Measurements from ENCODE around the gene MLYCD. TPM values are rescaled to one million over a fixed set of nuclear protein-coding genes. Genes with fewer than 3 reads are reported as not detected.

The MLYCD gene
- total RNA-seq, 1 donor from 2014 or later = 5.3 TPM

DNA sequence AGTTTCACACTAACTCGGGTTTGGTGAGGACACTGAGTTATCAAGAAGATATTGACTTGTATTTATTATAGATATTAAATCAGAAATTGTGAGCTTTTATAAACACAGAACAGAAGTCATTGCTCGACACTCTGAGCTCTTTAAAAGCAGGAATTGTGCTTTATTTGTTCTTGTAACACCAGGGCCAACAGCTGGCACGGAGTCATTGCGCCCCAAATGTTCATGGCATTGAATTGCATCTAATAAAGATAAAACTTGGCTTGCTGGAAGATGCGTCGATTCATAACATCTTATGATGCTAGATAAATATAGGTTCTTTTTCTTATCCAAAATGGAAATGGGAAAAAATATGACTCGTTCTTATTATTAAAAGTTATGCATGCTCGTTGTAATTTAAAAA, 11.8 kb upstream of the MLYCD start:
- no peak for DNase-seq (ENCODE audit: extremely low spot score, unreplicated experiment)
- Mint-ChIP-seq H3K27me3 (ENCODE audit: unreplicated experiment) (peaks cover 25% of the 10 kb centered on the region), H3K9me3 (ENCODE audit: unreplicated experiment) (peaks cover 3% of the 10 kb centered on the region), H3K4me1 (ENCODE audit: unreplicated experiment) (no peaks in the 10 kb centered on the region), H3K27ac (ENCODE audit: unreplicated experiment) (no peak overlapping the region), H3K4me3 (ENCODE audit: unreplicated experiment) (no peak overlapping the region), H3K36me3 (ENCODE audit: unreplicated experiment) (no peaks in the 10 kb centered on the region)
- TF ChIP-seq, protein P1, sequence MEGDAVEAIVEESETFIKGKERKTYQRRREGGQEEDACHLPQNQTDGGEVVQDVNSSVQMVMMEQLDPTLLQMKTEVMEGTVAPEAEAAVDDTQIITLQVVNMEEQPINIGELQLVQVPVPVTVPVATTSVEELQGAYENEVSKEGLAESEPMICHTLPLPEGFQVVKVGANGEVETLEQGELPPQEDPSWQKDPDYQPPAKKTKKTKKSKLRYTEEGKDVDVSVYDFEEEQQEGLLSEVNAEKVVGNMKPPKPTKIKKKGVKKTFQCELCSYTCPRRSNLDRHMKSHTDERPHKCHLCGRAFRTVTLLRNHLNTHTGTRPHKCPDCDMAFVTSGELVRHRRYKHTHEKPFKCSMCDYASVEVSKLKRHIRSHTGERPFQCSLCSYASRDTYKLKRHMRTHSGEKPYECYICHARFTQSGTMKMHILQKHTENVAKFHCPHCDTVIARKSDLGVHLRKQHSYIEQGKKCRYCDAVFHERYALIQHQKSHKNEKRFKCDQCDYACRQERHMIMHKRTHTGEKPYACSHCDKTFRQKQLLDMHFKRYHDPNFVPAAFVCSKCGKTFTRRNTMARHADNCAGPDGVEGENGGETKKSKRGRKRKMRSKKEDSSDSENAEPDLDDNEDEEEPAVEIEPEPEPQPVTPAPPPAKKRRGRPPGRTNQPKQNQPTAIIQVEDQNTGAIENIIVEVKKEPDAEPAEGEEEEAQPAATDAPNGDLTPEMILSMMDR (IDR thresholded peaks at IDR 0.05) = peak; percentile 18

DNA sequence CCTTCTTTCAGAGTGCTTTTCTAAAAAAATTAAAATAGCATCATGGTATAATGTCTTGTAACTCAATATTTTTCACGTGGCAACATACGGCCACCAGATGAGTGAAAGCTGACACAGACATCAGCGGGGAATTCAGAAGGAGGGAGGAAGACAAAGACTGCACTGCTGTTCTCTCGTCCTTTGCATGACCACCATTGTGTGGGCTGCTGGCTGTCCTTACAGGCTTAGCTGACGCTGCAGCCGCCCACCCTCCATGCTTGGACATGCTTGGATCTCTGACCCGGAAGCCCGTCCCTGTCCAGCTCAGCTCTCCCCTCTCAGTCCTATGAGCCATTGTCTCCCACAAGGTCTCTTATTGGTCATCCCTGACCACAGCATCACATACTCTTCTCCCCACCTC, 11.4 kb upstream of the MLYCD start:
- no peak overlapping the region for H3K27ac Mint-ChIP-seq (ENCODE audit: unreplicated experiment)
- peaks cover 25% of the 10 kb centered on the region for H3K27me3 Mint-ChIP-seq (ENCODE audit: unreplicated experiment)
- H3K36me3 Mint-ChIP-seq (ENCODE audit: unreplicated experiment) = no peaks in the 10 kb centered on the region
- H3K4me3 Mint-ChIP-seq (ENCODE audit: unreplicated experiment) = no peak overlapping the region
- DNase-seq (ENCODE audit: extremely low spot score, unreplicated experiment) = no peak
- no peaks in the 10 kb centered on the region for H3K4me1 Mint-ChIP-seq (ENCODE audit: unreplicated experiment)
- TF ChIP-seq, protein P1 (IDR thresholded peaks at IDR 0.05) = no peak
- H3K9me3 Mint-ChIP-seq (ENCODE audit: unreplicated experiment) = peaks cover 3% of the 10 kb centered on the region

DNA sequence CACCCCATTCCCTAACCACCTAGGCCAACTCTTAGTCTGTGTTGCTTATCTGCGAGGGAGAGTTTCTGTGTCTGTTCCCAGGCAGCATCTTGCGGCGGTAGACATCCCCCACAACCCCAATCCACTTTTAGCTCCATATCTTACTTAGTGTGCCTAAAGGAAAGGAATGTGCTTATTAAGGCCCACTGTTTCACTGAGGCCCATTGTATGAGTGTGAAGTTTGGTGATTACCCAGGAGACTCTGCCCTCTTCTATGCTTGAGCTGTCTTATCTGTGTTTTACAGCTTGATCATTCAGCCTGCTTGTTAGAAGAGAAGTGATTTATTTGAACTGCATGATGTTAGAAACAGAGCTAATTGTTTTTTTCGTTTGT, 10.3 kb upstream of the MLYCD start:
- TF ChIP-seq, protein P1 (IDR thresholded peaks at IDR 0.05) = no peak
- no peaks in the 10 kb centered on the region for H3K36me3 Mint-ChIP-seq (ENCODE audit: unreplicated experiment)
- DNase-seq (ENCODE audit: extremely low spot score, unreplicated experiment) = no peak
- no peak overlapping the region for H3K27ac Mint-ChIP-seq (ENCODE audit: unreplicated experiment)
- no peak overlapping the region for H3K4me3 Mint-ChIP-seq (ENCODE audit: unreplicated experiment)
- peaks cover 3% of the 10 kb centered on the region for H3K9me3 Mint-ChIP-seq (ENCODE audit: unreplicated experiment)
- no peaks in the 10 kb centered on the region for H3K4me1 Mint-ChIP-seq (ENCODE audit: unreplicated experiment)
- H3K27me3 Mint-ChIP-seq (ENCODE audit: unreplicated experiment) = peaks cover 25% of the 10 kb centered on the region

DNA sequence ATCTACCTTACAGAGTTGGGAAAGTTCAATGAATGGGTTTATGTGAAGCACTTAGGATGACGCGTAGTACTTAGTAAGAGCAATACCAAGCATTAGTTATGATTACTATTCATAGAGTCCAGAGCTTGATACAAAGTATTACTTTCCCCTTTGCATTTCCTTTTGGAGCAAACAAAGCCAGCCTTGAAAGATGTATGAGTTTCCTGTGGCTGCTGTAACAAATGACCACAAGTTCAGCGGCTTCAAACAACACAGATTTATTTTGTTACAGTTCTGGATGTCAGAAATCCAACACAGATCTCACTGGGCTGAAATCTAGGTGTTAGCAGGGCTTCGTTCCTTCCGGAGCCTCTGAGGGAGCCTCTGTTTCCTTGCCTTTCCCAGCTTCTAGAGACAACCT, 8.6 kb upstream of the MLYCD start:
- TF ChIP-seq, protein P1 (IDR thresholded peaks at IDR 0.05) = no peak
- Mint-ChIP-seq H3K4me3 (ENCODE audit: unreplicated experiment) (no peak overlapping the region), H3K36me3 (ENCODE audit: unreplicated experiment) (no peaks in the 10 kb centered on the region), H3K9me3 (ENCODE audit: unreplicated experiment) (peaks cover 3% of the 10 kb centered on the region), H3K4me1 (ENCODE audit: unreplicated experiment) (no peaks in the 10 kb centered on the region), H3K27me3 (ENCODE audit: unreplicated experiment) (peaks cover 27% of the 10 kb centered on the region), H3K27ac (ENCODE audit: unreplicated experiment) (no peak overlapping the region)
- DNase-seq (ENCODE audit: extremely low spot score, unreplicated experiment) = no peak

DNA sequence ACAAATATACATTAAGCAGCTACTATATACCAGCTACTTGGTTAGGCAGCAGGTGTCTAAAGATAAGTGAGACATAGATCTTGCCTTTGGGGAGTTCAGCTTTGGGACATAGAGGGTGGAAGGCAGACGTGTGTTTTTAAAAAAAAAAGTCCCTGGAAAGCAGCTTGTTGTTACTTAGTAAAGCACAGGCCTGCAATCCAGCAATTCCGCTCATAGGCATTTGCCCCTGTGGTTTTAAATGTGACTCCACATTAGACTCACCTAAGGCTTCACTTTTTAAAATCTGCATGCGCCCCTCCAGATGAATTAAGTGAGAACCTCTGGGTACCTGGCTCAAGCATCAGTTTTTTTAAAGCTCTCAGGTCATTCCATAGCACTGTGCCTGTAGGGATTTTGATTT, 7.2 kb upstream of the MLYCD start:
- H3K27me3 Mint-ChIP-seq (ENCODE audit: unreplicated experiment) = peaks cover 23% of the 10 kb centered on the region
- no peak overlapping the region for H3K4me3 Mint-ChIP-seq (ENCODE audit: unreplicated experiment)
- H3K9me3 Mint-ChIP-seq (ENCODE audit: unreplicated experiment) = peaks cover 3% of the 10 kb centered on the region
- H3K27ac Mint-ChIP-seq (ENCODE audit: unreplicated experiment) = no peak overlapping the region
- no peaks in the 10 kb centered on the region for H3K4me1 Mint-ChIP-seq (ENCODE audit: unreplicated experiment)
- TF ChIP-seq, protein P1 (IDR thresholded peaks at IDR 0.05) = no peak
- no peak for DNase-seq (ENCODE audit: extremely low spot score, unreplicated experiment)
- H3K36me3 Mint-ChIP-seq (ENCODE audit: unreplicated experiment) = no peaks in the 10 kb centered on the region

Data from osteocyte (in vitro differentiated cells).